ENCODE data around the gene ZBTB16.

Gene ZBTB16

DNA sequence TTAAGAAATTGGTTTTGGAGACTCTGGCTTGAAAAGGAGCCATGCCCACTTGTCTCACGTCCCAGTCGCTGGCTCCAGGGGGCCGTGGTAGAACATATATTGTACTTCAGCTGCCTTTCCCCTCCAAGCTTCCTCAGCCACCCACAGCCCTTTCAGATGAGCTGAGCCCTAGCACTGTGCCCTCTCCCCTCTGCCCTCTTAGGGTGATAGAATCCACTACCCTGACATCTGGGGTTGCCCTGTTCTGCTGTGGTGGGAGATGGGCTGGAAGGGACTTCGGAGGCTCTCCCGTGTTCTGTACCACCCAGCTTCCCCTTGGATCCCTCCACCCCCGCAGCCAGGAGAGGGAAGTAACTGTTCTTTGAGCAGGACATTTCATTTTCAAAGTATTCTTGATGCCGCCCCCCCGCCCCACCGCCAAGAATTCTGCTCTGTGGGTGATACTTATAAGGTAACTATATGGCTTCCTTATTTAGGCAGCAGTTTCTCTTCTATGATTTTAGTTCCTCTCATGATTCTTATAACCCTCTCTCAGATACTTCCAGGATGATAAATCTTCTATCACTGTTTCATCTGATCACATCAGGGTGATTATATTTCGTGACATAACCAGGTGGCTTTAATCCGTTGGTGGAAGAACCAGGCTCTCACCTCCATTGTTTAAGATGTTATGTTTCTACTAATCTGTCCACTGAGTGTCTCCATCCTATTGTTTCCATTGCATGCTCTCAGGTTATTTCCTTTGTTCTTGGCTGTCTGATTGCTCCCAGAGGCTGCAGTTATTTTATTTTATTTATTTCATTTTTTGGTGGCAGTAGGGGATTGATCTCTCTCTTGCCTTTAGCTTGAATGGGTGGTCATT is 24.1 kb downstream of the ZBTB16 start:
- no peak for DNase-seq (ENCODE audit: low spot score)

- DNase-seq (ENCODE audit: low spot score), result no peak
These were observed 24.9 kb downstream of the ZBTB16 start for GRCh38 chr11:114084414-114084813.

DNA sequence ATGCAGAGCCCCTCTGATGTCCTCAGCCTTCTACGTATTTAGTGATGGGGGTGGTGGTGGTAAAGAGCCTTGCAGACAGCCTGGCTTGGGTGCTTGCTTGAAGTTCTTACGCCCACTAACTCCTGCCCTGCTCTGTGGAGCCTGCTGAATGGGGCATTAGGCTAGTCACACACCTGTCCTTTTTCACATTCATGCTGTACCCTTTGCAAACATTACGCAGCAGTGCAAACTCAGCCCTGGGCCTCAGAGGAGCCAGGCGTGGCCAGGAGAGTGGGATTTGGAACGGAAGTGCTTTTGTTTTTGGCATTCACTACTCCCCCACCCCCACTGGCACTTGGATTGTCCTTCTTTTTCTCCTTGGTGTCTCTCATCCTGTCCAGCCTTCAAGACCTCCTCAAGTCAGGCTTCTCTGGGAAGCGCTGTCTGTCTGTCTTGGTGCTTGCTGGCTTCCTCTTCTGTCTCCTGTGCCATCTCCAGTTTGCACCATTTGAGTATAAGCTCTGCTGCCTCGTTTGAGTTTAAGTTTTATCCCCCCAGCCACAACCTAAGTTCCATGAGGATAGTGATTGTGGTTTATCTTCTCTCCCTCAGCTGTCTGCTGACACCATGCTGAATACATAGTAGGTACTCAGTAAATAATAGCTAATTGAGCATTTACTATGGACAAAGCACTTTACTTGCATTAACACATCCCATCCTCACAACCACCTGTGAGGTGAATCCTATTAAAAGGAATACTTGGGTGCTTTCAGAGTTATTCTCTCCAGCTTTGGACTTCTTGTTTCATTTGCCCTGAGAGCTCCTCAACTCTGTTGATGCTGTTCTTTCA is 26.7 kb downstream of the ZBTB16 start:
- DNase-seq (ENCODE audit: low spot score), result no peak

DNA sequence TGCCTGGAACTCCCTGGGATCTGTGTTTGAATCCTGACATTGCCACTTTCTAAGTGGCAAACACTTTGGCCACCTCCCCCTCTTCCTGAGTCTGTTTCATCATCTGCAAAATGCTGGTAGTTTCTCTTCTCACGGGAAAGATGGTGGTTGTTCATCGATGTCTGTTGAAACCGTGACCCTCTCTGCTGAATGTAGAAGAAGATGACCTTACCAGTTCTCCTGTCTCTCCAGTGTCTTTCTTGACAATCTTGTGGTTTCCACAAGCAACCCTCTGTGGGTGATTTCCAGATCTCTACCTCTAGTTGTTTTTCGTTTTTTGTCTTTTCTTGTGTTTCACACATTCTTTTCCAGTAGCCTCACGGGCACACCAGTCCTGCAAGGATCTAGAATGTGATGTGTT is 27.5 kb downstream of the ZBTB16 start:
- no peak for DNase-seq (ENCODE audit: low spot score)

DNA sequence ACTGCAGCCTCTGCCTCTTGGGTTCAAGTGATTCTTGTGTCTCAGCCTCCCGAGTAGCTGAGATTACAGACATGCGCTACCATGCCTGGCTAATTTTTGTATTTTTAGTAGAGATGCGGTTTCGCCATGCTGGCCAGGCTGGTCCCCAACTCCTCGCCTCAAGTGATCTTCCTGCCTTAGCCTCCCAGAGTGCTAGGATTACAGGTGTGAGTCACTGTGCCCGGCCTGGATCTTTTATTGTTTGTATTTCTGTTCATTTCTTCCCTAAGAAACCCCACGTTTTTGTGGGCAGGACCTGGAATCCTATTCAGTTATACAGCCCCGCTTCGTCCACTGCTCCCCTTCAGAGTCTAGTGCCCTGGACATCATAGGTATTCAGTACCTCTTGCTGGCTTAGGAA is 28.7 kb downstream of the ZBTB16 start:
- DNase-seq (ENCODE audit: low spot score), result no peak

DNA sequence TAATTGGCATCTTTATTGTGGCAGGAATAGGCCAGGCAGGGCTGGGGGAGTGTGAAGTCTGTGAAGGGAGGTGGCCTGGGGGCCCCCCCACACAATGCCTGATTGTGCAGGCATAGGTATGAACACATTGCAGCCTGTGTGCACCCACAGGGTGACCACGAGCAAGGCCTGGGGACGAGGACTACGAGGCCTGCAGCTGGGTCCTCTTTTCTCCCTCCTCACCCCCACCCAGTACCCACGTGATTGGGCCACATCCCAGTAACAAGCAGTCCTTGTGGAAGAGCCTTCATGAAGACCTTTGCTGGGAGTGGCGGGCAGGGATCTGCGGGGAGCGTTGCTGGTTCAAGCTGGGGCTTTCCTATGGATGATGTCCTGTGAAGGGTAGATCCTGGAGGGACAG is 29.3 kb downstream of the ZBTB16 start:
- no peak for DNase-seq (ENCODE audit: low spot score)

DNA sequence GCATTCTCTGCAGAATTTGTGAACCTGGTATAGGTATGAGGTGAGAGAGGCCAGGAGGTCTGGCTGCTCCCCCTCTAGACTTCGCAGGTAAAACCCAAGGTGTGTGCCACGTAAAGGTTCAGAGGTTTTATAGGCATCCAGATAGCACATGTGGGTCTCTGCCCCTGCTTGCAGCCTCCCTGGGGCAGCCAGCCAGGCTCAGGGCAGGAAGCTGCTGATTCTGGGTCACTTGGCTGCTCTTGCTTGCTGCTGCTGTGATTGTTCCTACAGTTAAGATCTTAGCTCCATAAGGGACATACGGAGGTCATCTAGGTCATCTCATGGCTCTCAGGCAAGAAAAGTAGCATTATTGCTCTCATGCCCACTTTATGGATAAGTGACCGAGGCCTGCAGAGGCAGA is 30.2 kb downstream of the ZBTB16 start:
- no peak for DNase-seq (ENCODE audit: low spot score)

DNA sequence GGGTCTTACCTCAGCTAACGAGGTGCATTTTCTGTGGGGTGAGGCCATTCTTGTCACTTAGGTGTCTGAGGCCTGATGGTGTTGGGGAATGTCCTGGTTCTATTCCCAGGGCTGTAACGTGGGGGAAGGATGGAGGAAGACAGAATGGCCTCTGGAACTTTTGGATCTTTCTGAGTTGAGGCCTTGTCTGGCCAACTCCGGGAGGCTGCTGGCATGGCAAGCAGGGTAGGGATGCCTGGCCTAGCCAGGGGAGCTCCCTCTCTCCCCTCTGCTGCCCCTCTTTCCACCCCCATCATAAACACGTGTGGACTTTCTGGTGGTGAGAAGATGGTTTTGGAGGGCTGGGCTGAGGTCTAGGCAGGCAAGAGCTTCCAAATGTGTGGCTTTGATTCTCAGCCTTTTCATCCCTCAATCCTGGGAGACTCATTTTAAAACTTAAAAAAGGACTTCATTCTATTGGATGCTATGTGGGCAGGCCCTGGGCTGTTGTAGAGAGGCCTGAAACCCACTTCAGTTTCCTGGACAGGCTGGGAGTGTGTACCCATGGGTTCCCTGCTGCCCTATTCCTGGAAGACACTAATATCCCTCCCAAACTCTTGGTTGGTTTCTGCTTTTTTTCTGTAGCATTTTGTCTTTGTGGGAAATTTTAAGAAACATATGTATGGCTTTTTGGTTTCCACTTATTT is 30.9 kb downstream of the ZBTB16 start:
- DNase-seq (ENCODE audit: low spot score), result no peak

GRCh38 chr11:114090976-114091375 is 31.5 kb downstream of the ZBTB16 start:
- DNase-seq (ENCODE audit: low spot score), result no peak

GRCh38 chr11:114091516-114092397 is 32.2 kb downstream of the ZBTB16 start:
- DNase-seq (ENCODE audit: low spot score), result no peak

GRCh38 chr11:114092478-114092877 is 33.0 kb downstream of the ZBTB16 start:
- no peak for DNase-seq (ENCODE audit: low spot score)

DNA sequence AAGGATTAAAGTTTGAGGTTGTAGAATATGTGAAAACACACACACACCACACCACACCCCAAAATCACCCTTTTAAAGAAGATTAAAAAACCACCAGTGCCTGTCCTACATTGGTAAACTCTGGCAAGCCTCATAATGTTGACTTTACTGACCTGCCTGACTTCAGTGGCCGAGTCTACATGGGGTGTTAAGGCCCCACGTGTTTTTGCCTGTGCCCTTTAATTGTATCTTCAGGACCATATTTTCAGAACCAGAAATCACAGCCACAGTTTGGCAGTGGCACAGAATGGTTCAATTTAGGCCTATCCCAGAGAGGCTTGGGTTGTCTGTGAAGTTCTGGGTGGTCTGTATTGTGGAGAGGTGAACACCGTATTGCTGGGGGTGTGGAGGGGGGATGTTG is 33.4 kb downstream of the ZBTB16 start:
- DNase-seq (ENCODE audit: low spot score), result no peak

- no peak for DNase-seq (ENCODE audit: low spot score)
These were observed 35.0 kb downstream of the ZBTB16 start for GRCh38 chr11:114094516-114094915.

GRCh38 chr11:114095899-114096298 is 36.4 kb downstream of the ZBTB16 start:
- no peak for DNase-seq (ENCODE audit: low spot score)

GRCh38 chr11:114097832-114098231 is 38.3 kb downstream of the ZBTB16 start:
- DNase-seq (ENCODE audit: low spot score), result no peak

DNA sequence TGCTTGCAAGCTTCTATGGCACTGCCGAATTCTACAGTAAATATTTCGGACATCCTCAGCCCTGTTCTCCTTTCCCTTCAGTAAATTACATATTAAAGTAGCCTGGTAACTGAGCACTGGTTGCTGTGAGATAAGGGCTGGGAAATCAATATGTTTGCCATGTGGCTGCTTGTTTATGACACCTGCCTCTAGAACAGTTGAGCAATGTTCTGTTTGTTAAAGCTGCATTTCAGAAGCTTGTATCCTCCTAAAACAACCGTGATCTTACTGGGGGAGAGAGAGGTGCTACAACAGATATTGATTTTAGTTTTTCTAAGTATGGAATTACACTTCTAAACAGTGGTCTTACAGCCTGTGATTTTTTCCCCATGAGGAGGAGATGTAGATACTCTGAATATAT is 39.4 kb downstream of the ZBTB16 start:
- DNase-seq (ENCODE audit: low spot score), result no peak

- no peak for DNase-seq (ENCODE audit: low spot score)
These were observed 40.1 kb downstream of the ZBTB16 start for GRCh38 chr11:114099392-114100178.

DNA sequence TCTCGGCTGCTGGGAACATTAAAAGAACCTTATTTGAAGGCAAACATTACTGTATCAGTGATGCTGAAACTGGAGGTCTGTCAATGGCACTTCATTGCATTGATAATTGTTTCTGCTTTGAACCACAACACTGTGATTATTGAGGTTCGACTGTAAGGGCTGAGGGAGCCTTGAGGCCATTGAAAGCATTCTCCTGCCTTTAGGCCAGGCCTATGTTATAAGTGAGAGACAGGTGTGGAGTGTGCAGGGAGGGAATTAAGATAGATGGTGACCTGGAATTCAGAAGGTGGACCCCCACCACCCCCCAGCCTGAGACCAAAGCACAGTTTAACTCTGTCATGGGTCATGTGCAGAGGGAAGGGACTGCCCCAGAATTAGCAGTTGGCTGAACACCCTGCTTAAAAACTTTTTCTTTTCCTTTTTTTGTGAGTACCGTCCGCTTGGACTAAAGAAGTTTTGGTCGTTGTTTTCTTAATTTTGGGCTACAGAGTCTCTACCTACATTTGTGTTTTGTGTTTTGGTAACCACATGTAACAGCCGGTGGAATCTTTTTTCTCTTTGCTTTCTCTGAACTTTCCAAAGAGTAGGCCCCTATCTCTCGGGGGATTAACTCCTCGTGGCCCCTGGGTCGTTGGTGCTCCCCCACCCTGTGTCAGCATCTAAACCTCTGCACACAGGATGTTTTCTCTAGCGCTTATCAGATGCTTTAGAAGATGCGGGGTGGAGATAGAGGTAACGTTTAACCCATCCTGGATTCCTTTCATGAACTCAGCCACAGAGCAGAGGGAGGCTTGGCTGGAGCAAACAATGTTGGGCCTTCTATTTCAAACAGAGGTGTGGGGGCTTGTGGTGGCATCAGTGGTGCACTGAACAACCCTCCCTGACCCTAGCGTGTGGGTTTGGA is 43.7 kb downstream of the ZBTB16 start:
- DNase-seq (ENCODE audit: low spot score), result no peak

DNA sequence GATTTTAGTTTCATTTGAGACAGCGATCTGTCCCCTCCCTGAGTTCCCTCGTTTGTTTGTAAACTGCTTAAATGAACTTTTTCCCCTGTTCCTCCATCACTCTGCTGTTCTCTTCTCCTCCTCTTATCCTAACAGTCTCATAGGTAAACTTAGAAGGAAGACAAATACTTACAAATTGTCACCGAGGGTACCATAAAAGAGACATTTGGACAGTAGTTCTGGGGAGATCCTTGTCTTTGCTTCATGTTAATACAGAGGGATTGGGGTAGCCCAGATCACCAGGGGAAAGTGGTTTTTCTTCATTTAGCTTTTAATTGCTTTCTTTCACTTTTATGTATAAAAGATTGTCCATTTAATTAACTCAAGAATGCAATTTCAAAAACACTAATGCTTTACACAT is 46.1 kb downstream of the ZBTB16 start:
- DNase-seq (ENCODE audit: low spot score), result no peak

DNA sequence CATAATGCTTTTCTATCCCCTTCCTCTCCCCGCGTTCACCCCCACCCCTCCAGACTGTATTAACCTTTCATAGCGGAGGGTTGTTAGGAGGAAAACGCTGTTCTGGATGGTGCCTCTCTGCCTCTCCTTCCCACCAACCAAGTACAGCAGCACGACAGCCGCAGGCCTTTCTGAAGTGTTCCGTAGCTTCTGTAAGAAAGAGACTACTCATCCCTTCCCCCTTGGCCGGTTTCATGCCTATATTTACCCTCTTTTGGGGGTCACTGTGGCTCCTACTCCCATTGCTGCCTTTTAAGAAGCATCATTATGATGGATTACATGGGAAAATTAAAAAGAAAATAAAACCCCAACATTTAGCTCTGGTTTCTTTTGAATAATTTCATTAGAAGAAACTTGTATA is 46.5 kb downstream of the ZBTB16 start:
- DNase-seq (ENCODE audit: low spot score), result no peak

Data from hepatic stellate cell (primary cell).